GM10248 (cell line): ENCODE results near the gene BMP8B.
"Not testable (repeated sequence)": the region's sequence is repeated elsewhere in the genome, so short reads cannot be mapped to it uniquely, and the experiment has no call there.

ENCODE experiments used
- CTCF ChIA-PET: fragments of 300-600 bp; sonication (Branson Sonifier 250); formaldehyde crosslinking; extraction: SDS; loops from one replicate; lab custom pipeline; 2021; ENCODE audit warnings: antibody characterized with exemption; lab: Yijun Ruan, JAX
- POLR2A ChIA-PET: fragments of 350-650 bp; sonication (Branson Sonifier 250); formaldehyde crosslinking; extraction: SDS; loops from one replicate; lab custom pipeline; 2020; ENCODE audit warnings: antibody characterized with exemption; lab: Yijun Ruan, JAX
- DNase-seq: peaks from one replicate; pipeline ENCODE4 v3.0.0; 2012; ENCODE audit errors: extremely low spot score
- TF ChIP-seq, protein P1 (sequence below): IDR thresholded peaks from 2 replicates; pipeline ENCODE4 v1.5.1; 2012; ENCODE audit warnings: mild to moderate bottlenecking, low read depth; ENCODE audit errors: extremely low read depth, missing control alignments, control extremely low read depth

The BMP8B gene

DNA sequence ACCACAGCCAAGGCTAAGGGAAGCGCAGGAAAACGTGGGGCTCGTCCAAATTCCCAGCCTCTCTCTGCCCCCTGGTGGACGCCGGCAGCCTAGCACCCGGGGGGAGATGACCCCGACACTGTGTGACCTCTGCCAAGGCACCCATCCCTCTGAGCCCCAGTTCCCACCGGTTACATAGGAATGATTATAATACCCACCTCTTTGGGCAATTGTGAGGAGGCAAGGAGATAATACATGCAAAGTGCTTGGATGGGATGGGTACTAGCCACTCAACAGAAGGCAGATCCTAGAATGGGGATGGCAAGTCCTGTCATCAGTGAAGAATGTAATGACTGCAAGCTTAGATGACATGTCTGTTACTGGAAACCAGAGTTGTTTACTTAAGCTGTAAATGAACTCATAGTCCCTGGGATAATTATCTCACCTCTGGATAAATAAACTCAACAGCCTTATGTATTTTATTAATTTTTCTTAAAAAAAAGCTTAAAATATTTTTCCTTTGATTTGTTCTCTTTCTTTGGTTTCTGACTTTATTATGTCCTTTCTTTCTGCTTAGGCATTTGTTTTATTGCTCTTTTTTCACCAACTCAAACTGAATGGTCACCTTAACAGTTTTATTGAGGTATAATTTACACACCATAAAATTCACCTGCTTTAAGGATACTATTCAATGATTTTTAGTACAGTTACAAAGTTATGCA lies 11.3 kb upstream of the BMP8B start:
- TF ChIP-seq, protein P1, sequence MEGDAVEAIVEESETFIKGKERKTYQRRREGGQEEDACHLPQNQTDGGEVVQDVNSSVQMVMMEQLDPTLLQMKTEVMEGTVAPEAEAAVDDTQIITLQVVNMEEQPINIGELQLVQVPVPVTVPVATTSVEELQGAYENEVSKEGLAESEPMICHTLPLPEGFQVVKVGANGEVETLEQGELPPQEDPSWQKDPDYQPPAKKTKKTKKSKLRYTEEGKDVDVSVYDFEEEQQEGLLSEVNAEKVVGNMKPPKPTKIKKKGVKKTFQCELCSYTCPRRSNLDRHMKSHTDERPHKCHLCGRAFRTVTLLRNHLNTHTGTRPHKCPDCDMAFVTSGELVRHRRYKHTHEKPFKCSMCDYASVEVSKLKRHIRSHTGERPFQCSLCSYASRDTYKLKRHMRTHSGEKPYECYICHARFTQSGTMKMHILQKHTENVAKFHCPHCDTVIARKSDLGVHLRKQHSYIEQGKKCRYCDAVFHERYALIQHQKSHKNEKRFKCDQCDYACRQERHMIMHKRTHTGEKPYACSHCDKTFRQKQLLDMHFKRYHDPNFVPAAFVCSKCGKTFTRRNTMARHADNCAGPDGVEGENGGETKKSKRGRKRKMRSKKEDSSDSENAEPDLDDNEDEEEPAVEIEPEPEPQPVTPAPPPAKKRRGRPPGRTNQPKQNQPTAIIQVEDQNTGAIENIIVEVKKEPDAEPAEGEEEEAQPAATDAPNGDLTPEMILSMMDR = peak; percentile 86
- DNase-seq = peak; percentile 73
- POLR2A ChIA-PET = no interaction called here
- CTCF ChIA-PET = interaction anchor here (0.6 to 5.4 kb wide), 53 partner anchors 10 to 972 kb away, joined by 3 to 52 read pairs (median 4); partner anchors contain the start of genes BMP8B, MYCL, PPIE and TRIT1

DNA sequence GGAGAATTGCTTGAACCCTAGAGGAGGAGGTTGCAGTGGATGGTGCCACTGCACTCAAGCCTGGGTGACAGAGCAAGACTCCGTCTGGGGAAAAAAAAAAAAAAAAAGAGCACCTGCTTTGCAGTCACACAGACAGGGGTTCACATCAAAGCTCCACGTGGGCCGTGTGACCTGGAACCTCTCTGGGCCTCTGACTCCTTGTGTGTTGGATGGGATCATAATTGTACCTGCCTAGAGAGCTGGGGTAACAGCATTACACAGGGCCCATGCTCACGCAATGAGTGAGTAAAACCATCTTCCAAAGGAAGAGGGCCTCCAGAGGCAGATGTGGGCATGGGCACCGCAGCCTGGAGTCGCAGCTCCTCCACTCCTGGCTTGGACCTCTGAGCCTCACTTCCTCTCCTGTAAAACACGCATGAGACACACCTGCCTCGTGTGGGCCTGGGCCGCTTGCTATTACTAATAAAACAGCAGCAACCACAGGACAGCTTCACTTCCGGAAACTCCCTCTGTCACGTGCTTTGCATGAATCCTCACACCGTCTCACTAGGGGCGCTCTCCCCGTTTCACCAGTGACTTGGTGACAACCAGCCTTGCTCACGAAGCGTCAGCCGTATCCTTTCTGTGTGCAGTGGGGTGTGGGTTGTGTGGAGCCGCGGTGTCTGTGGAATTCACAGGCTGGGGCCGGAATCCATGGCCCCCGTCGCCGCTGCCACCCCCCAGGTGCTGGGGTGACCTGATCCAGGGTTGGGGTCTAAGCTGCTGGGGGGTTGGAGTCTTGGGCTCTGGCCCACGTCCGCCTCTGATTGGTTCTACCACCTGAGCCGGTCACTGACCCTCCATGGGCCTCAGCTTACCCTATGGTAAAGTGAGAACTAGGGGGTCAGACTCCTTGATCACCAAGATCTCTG lies 10.4 kb upstream of the BMP8B start:
- TF ChIP-seq, protein P1 = peak; percentile 66
- POLR2A ChIA-PET = interaction anchor here (0.5 kb wide), 1 partner anchor 33 kb away, joined by 4 read pairs; no protein-coding TSS in a partner anchor
- peak; percentile 90 for DNase-seq

DNA sequence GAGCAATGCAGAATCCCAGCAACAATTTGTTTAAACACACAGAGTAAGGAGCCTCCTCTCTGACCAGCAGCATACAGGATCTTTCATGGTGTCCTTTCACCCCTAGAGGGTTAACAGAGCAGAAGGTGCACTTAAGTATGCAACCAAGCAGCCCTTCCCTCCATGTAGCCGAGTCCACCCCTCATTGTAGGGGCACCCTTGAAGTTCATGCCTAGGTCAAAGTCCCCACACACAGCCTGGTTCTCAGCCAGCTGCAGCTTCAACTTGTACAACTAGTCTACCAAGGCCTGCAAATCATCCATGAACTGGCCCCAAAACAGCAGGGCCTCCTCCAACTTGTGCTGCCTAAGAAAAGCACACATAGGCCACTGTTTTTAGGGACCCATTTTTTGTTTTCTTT lies 7.0 kb upstream of the BMP8B start:
- TF ChIP-seq, protein P1 = no peak
- POLR2A ChIA-PET = no interaction called here
- DNase-seq = no peak
- CTCF ChIA-PET = no interaction called here

More for the DNA sequence above, 10.4 kb upstream of the BMP8B start:
- CTCF ChIA-PET = interaction anchor here (0.6 to 5.4 kb wide), 57 partner anchors 10 to 972 kb away, joined by 3 to 52 read pairs (median 4); partner anchors contain the start of genes BMP8B, MYCL, NT5C1A and PPIE

DNA sequence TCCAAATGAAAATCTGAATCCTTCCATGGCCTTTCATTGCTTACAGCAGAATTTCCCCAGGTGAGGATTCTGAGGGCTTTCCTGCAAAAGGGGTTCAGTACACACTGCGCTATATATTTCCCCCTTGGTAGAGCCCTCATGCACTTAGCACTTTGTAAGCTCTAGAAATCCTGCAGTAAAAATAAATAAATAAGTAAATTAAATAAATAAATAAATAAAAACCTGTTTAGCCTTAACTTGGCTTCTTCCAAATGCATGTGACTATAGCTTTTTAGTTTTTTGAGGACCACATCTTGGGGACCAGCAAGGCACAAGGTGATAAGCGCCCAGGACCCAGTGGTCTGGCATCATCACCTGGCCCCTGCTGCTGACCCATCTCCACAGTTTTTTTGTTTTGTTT lies 3.2 kb upstream of the BMP8B start:
- ChIA-PET CTCF (no interaction called here), POLR2A (no interaction called here)
- DNase-seq = no peak
- TF ChIP-seq, protein P1 = no peak

DNA sequence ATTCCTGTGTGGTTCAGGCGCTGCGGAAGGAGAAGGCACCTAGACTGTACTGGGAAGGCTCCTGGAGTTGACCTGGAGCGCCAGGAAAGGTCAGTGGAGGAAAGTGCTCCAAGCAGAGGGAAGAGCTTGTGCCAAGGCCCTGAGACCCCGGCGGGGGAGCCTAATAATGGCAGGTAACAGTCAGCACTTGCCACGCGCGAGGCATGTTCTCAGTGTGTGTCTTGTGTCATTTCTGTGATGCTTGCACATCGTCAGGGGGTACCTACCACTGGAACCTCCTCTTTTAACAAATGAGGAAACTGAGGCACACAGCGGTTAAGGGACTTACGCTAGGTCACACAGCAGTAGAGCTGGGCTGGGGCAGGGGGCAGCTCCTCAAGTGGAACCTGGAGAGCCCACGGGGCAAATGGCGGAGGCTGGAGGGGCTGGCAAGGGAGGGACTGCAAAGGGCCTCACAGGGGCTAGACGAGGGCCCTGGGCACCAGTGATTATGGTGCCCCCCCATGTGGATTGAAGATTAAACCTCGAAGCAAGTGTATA lies 976 bp upstream of the BMP8B start:
- DNase-seq = no peak
- POLR2A ChIA-PET = no interaction called here
- TF ChIP-seq, protein P1 = no peak
- CTCF ChIA-PET = interaction anchor here (1.2 to 2.8 kb wide), 3 partner anchors 9 to 242 kb away, joined by 3 to 27 read pairs (median 5); no protein-coding TSS in a partner anchor

DNA sequence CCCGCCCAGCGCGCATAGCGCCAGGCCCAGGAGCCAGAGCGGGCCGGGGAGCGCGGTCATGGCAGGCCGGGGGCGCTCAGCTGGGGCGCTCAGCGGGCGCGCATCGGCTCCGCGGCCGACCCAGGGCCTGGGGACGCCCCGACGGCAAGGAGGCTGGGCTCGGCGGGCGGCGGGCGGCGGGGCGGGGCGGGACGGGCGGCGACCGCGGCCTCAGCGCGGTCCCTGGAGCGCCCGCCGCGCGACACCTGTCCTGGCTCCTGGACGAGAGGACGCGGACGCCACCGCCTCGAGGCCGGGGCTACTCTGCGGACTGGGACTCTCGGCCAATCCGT lies 273 bp downstream of the BMP8B start:
- no peak for DNase-seq
- TF ChIP-seq, protein P1 = no peak
- ChIA-PET CTCF (interaction anchor here (1.2 to 2.8 kb wide), 3 partner anchors 8 to 244 kb away, joined by 3 to 27 read pairs (median 5); no protein-coding TSS in a partner anchor), POLR2A (interaction anchor here (0.7 kb wide), 1 partner anchor 51 kb away, joined by 4 read pairs; no protein-coding TSS in a partner anchor)

DNA sequence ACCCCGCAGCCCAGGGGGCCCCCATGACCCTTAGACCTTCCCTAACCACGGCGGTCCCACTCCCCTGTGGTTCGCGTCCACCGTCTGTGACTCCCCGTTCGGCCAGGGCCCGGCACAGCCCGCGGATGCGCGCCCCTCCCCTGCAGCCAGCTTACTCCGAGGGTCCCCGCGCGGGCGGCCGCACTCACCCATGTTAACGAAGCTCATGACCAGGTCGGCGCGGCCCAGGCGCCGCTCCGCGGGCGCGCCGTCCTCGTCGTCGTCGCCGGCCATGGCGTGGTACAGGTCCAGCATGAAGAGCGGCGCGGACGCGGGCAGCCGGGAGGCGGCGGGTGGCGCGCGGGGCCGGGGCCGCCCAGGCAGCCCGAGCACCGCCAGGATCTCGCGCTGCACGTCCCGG lies 701 bp downstream of the BMP8B start:
- CTCF ChIA-PET = interaction anchor here (1.9 to 2.8 kb wide), 2 partner anchors 8 to 11 kb away, joined by 5 to 27 read pairs; no protein-coding TSS in a partner anchor
- POLR2A ChIA-PET = not testable (repeated sequence)

More for the DNA sequence above, 701 bp downstream of the BMP8B start:
- DNase-seq = not testable (repeated sequence)
